GM12801 (cell line): Measurements from ENCODE around the gene KIF25.

Source experiments
- CTCF ChIP-seq: IDR thresholded peaks from one replicate; pipeline ENCODE4 v1.5.1; 2011; ENCODE audit warnings: control low read depth; ENCODE audit not compliant: insufficient read length; ENCODE audit errors: extremely low read depth

Gene KIF25

GRCh38 chr6:168042426-168043192 is 45.1 kb downstream of the KIF25 start:
- TF ChIP-seq CTCF: no peak

GRCh38 chr6:168043193-168043847 is 45.8 kb downstream of the KIF25 start:
- TF ChIP-seq CTCF: no peak

- TF ChIP-seq CTCF: no peak
Measured at GRCh38 chr6:168043848-168044415, 46.5 kb downstream of the KIF25 start.

GRCh38 chr6:168044521-168045130 is 47.2 kb downstream of the KIF25 start:
- no peak for TF ChIP-seq CTCF

GRCh38 chr6:168045141-168045691 is 47.7 kb downstream of the KIF25 start:
- TF ChIP-seq CTCF: no peak

GRCh38 chr6:168045706-168046620 is 48.5 kb downstream of the KIF25 start:
- no peak for TF ChIP-seq CTCF
